ENCODE data around the gene CCDC77.

- TF ChIP-seq CTCF (conservative IDR thresholded peaks at IDR 0.05) (no peak), EZH2 (IDR thresholded peaks at IDR 0.05; ENCODE audit: low read depth) (no peak)
Measured at GRCh38 chr12:475286-475685, 73.8 kb downstream of the CCDC77 start.
